GM21576 (cell line): ENCODE data around the gene CACNA1H.
"Not testable (repeated sequence)": the region's sequence is repeated elsewhere in the genome, so short reads cannot be mapped to it uniquely, and the experiment has no call there.

Experiments used
- ATAC-seq: cut with Tn5 transposase; IDR thresholded peaks from one replicate; pipeline ENCODE4 v1.9.1; 2021; ENCODE audit warnings: mild to moderate bottlenecking, moderate library complexity; ENCODE audit not compliant: unreplicated experiment

Gene CACNA1H

DNA sequence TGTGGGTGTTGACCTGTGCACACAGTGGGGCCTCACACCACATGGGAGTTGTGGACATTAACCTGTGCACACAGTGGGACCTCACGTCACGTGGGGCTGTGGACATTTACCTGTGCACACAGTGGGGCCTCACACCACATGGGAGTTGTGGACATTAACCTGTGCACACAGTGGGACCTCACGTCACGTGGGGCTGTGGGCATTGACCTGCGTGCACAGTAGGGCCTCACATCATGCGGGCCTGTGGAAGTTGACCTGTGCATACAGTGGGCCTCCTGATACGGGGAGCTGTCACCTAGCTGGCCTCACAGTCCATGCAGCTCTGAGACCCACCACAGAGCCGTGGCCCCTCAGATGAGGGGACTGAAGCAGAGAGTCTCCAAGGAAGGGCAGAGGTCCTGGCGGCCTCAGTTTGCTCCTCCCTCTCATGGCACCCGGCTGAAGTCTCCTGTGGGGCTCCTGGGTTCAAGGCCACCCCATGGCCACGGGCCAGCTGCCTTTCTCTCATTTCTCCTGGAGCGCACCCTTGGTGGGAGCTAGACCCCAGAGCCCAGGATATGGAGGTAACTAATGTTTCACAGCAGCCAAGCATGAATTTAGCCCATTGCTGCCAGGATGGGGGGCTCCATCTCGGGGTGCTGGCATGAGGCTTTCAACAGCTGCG, 21.0 kb downstream of the CACNA1H start:
- no peak for ATAC-seq

DNA sequence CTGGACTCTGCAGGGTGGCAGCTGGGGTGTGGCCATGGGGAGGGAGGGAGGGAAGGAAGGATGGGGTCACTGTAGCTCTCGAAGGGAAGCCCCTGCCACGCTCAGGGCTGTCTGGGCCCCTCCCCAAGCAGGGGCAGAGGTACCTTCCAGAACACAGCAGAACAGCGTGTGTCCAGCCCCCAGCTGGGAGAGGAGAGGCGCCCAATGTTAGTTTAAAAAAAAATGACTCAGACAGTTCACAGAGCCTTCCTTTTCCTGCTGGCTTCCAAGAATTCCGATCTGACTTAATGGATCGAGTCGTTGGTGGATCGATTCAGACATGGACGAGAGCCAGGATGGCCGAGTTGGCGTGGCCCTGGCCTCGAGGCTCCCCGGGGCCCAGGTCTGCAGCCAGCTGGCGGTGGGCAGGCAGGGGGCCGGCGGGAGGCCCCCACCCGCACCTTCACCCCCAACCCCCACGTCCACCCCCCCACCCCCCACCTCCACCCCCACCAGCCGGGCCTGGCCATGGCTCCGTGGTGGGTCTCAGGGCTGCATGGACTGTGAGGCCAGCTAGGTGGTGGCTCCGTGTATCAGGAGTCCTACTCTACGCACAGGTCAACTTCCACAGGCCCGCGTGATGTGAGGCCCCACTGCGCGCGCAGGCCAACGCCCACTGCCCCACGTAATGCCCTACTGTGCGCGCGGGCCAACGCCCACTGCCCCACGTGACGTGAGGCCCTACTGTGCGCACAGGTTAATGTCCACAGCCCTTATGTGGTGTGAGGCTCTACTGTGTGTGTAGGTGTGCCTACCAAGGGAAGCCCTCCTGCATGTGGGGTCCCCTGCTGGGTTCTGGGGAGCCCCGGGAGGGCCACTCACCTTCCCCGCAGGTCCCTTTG, 21.8 kb downstream of the CACNA1H start:
- no peak for ATAC-seq

DNA sequence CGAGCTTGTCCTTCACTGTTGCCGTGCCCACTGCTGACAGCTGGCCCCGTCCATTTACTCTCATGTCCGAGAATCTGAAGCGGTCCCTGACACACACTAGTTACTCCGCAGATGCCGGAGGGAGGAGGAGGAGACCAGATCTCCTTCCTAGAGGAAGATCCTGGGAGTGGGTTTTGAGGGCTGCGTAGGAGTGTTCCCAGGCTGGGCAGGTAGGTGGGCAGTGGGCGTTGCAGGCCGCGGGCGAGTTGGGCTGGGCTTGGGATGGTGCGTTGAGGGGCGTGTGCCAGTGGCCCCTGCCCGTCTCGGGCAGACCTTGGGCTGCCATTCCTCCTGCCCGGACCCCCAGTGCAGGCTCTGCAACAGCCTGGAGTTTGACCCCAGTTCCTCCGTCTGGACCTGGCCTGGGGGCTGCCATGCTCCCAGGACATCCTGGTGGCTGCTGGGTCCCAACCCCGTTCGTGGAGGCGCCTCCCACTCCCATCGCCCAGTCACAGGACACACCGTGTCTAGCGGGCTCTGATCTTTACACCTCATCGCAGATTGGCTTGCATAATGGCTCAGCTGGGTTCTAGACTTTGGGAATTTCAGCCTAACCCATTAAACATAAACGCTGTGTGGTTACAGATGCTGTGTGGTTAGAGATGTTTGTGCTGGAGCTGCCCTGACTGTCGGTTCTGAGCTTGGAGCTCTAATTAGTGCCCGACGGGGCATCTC, 22.8 kb downstream of the CACNA1H start:
- no peak for ATAC-seq

DNA sequence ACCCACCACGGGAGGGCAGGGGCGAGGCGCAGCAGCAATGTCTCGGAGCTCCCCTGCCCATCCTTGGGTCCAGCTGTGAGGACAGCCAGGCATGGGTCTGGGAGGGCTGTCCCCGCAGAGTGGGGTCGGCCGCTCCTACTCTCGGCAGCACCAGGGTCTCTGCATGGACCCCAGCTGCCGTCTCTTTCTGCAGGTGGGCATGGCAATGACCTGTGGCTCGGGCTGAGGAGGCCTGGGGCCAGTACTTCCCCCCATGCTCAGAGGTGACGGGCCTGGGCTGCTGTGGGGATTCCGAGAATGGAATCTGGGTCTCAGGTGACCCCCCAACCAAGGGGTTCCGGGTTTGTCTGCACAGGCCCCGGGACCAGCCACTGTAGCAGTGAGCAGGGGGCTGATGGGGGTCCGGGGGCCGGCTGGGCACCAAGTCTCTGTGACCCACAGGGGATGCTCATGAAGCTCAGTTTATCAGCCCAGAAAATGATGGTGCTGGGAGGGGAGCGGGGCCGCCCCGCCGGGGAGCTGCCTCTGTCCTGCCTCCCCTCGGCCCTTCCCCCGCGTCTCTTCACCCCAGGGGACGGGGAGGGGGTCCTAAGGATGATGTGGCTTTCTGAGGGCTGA, 23.5 kb downstream of the CACNA1H start:
- ATAC-seq = no peak

DNA sequence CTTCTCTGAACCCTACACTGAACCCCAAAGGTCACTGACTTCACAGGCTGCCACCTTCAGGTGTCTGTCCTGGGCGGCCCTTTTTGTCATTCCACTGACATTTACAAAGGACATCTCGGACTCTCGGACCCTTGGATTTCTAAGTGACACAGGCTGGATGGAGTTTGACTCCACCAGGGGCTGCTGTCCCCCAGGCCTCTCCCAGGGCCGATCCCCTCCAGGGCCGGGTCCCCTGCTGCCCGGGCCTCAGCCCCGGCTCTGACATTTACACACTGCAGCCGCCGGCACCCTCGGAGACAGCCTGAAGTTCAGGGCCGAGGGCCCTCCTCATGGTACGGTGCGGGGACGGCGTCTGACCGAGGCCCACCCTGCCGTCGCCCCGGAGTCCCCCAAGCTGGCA, 24.1 kb downstream of the CACNA1H start:
- ATAC-seq = no peak

DNA sequence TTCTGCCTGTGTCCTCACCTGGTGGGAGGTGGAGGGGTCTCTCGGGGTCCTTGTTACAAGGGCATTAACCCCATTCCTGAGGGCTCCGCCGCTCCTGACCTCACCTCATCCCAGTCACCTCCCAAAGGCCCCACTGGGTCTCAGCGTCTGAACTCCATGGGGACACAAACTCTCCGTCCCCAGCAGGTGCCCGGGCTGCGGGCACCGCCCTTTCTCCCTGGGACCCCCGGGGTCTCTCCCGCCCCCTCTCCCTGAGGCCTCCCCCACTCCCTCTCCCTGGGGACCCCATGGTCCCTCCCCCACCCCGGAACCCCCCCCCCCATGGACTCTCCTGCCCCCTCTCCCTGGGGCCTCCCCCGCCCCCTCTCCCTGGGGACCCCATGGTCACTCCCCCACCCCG, 24.8 kb downstream of the CACNA1H start:
- no peak for ATAC-seq

DNA sequence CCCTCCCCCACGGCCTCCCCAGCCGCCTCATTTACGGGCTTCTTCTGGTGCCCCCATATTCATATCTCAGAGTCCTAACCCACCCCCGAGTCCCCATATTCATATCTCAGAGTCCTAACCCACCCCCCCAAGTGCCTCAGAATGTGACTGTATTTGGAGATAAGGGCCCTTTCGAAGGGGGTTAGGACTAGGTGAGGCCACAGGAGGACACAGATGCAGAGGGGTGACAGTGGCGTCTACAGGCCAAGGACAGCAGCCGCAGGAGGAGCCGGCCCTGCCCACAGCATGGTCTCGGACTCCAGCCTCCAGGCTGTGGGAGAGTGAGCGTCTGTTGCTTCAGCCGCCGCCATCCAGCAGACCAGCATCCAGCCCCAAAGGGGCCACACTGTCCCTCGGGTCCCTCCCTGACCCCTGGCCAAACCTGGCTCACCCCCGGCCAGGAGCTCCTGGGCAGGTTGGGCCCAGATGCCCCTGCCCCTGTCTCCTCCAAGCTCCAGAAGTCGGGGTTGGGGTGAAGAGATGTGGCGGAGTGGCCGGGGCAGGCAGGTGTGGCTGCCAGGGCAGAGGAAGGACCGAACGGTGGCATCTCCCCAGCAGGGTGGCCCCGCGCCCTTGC, 25.5 kb downstream of the CACNA1H start:
- ATAC-seq = no peak

DNA sequence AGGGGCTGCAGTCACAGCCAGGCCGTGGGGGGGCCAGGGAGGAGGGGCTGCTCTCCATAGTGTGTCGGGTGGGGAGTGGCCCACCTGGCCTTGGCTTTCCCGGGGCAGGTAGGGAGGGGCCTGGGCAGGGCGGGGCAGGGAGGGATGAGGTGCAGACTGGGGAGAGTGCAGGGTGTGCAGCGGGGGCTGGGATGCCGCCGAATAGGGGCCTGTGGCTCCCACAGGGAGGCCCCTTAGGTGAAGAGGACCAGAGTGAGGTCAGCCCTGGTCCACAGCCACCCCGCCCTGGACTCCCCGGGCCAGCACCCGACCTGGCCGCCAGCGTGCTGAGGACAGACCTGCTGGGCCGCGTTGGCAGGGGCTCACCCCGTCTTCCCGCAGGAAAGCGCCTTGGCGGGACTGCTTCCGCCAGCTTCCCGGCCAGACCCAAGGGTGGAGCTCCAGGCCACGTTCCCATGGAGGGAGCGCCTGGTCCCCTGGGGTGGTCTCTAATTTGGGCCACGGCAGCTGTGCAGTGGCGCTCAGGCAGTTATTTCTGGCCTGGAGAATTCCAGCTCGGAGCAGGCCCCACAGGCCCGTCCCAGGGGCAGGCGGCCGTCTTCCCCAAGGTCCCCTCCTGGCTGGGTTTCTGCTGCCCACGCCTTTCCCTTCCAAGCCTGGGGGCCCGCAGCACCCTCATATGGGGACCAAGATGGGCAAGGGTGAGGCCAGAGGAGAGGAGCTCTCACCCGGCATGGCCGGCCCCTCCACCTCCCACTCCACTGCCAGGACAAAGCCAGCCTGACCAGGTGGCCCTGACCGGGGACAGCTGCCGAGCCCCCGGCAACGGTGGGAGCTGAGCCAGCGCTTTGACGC, 27.9 kb downstream of the CACNA1H start:
- no peak for ATAC-seq

DNA sequence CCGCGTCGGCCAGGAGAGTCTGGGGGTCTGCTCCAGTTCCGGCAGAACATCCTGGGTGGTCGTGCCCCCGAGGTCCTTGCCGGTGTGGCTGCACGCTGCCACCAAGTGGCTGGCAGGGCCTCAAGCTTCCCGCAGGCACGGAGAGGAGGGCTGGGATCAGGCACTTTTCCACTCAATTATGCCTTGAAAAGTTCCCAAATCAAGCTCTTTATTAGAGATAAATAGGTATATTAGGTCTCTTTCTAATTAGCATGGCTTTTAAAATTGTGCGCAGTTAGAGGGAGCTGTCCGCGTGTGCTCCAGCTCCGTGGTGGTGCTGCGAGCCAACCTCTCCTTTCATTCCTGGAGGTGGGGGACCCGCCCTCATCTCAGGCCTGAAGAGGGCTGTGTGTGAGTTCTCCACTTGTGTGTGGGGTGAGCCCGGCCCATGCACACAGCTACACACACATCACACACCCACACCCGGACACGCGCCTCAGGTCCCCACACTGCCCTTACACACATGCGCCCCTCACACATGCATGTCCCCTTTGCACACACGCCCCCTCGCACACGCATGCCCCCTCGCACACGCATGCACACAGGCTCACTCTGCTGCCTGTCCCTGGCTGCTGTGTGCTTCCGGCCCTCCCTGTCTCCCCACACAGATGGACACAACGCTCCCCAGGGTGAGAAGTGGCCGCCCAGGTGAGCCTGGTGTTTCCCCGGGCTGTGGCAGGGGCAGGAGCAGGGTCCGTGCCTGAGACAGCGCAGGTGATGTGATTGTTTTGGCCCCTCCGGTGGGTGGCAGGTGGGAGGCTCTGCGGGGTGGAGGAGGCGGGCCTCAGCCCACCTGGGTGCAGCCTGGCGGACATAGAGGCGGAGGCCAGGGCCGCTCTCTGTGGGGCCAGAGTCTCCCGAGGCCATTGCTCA, 28.8 kb downstream of the CACNA1H start:
- ATAC-seq = no peak

DNA sequence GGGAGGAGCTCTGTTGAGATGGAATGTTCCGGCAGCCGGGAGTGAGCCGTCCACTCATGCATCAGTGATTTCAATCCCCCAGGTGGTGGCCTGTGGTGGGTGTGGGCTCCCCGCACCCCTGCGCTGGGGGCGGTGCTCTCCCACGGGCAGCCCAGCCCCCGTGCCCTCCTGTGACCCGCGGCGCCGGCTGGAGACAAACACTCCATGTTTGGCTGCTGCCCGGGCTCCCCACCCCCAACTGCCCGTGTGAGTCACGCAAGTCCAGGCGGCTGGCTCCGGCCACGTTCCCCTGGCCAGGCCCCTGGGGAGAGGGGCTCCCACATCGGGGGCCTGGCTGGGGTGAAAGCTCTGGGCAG, 29.4 kb downstream of the CACNA1H start:
- ATAC-seq = no peak

DNA sequence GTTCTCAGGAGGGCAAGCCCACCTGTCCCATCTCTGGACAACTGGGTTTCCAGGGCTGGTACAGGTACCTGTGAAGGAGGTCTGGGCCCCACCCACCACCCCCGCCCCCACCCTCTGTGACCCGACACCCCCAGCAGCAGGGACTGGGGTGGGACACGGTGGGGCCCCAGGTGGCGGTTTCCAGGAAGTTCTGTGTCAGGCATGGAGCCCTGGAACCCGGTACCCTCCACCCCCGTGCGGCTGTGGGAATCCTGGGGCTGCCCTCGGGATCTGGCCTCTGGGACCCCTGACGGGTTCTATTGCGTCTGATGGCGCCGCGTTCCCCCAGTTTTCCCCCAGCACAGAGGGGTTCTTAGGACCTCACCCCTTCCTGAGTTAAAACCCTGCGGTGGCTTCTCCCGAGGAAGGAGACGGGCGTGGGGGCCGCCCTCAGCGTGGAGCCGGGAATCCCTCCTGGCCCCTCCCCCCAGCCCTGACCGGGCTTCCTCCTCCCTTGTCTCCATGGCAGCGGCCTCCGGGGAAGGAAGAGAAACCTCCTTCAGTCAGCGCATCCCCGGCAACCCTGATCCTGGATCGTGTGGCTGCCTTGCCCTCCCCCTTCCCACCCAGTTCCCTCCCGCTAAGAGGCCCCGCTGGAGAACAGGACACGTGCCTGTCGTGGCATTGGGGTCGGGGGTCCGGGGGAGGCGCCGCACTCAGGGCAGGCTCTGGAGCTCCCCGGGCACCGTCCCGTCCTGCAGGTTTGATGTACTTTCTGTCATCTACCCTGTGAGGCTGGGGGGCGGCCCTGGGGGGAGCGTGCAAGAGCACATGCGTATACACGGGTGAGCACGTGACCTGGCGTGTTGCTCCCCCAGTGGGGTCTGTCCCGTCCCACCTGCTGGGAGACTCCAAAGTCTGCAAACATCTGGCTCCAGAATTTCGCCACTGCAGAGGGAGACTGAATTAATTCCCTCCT, 30.3 kb downstream of the CACNA1H start:
- no peak for ATAC-seq

DNA sequence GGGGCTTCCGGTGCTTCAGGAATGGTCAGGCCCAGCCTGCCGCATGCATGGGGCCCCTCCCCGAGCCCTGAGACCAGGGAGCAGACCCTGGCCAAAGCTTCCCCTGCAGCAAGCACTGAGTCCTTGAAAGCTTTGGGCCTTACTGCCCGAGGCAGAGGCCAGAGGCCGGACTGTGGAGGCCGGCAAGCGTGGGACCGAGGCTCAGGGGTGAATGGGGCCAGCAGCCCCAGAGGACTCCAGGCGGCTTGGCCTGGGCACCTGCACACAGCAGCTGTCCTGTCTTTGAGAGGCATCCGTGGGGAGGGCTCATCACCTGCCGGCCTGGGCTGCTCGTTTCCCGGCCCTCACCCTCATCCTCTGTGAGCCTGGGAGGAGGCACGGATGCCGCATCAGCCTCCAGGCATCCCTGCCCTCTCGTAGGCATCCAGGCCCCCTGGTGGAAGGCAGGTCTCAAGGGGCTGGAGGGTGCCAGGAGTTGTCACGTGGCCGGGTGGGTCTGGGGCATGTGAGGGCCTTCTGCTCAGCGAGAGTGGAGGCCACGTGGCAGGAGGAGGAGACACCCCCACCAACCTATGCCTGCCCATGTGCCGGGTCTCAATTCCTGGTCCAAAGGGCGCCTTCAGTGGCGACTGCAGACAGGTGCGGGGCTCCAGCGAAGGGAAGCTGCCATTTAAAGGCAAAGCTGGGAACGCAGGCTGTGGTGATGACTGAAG, 31.4 kb downstream of the CACNA1H start:
- ATAC-seq = no peak

DNA sequence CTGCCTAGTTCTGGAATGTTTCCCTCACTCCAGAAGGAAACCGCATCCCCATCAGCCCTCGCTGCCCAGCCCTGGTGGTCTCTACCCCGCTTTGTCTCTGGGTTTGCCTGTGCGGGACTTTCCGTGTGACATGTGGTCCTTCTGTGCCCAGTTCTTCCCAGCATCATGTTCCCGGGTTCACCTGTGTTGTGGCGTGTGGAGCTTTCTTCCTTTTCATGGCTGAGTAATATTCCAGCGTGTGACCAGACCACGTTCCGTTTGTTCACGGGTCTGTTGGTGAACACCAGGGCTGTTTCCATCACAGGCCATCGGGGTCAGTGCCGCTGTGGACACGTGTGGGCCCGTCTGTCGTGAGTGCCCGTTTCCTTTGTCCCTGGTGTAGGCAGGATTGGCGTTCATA, 32.1 kb downstream of the CACNA1H start:
- no peak for ATAC-seq

DNA sequence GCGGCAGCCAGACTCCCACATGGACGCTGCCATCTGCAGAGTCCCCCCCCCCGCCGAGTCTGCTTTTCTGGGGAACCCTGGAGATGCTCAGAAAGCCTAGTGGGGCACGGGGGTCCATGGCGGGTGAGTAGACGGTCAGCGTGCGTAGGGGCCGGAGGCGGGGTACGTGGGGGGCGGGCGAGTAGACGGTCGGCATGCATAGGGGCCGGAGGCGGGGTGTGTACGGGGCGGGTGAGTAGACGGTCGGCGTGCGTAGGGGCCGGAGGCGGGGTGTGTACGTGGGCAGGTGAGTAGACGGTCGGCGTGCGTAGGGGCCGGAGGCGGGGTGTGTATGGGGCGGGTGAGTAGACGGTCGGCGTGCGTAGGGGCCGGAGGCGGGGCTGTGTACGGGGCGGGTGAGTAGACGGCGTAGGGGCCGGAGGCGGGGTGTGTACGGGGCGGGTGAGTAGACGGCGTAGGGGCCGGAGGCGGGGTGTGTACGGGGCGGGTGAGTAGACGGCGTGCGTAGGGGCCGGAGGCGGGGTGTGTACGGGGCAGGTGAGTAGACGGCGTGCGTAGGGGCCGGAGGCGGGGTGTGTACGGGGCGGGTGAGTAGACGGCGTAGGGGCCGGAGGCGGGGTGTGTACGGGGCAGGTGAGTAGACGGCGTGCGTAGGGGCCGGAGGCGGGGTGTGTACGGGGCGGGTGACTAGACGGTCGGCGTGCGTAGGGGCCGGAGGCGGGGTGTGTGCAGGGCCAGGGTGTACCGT, 32.7 kb downstream of the CACNA1H start:
- not testable (repeated sequence) for ATAC-seq

DNA sequence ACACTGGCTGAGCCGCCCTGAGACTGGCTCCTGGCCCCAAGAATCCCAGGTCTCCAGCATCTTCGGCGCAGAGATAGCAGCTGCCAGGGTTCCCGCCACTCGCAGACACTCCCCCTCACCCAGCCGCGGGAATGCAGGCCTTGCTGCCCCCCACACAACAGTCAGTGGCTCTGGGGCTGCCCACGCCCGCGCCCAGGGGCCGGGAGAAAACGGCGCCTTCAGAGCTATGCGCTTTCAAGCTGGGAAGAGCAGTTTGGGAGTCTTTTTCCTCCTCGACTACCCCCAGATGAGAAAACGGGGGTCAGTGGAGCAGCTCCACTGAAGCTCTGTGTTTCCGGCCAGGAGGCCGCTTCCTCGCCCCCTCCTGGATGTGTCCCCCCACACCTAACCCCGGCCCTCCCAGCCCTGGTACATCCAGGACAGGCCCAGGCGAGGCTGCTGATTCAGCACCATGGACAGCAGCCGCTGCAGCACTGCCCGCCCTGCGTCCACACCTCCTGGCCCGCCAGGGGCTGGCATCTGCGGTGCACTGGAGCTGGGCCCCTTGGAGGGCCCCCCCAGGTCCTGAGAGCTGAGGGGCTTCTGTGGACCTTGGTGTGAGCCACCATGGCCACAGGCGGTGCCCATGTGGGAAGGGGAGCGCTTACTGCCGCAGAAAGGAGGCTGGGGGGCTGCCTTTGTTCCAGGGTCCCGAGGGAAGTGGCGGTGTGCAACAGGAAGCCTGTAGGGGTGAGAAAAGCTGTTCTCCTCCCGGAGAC, 35.7 kb downstream of the CACNA1H start:
- ATAC-seq = no peak

DNA sequence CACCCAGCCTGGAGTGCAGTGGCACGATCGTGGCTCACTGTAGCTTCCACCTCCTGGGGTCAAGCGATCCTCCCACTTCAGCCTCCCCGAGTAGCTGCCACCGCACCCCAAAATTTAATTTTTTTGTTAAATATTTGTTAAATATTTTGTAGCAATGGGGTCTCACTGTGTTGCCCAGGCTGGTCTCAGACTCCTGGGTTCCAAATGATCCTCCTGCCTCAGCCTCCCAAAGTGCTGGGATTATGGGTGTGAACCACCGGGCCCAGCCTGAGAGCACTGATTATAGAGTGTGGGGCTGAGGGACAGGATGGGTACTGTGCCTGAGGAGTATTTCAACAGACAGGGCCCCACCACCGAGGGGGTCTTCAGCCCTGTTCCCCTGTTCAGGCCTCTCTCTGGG, 36.5 kb downstream of the CACNA1H start:
- ATAC-seq = no peak
